Kidney epithelial cell (primary cell): Measurements from ENCODE around the gene ZSCAN9. TPM values are rescaled to one million over a fixed set of nuclear protein-coding genes. Genes with fewer than 3 reads are reported as not detected.
A peak's percentile ranks its signal among the peaks of the same experiment; 100 is the strongest.

Experiments
- DNase-seq: peaks from one replicate; pipeline ENCODE4 v3.0.0-alpha.2; 2010; ENCODE audit warnings: low read depth
- H3K27me3 ChIP-seq: 2 replicates; pipeline ENCODE4 v1.6.0; 2011; ENCODE audit warnings: low read length; ENCODE audit not compliant: control insufficient read depth, insufficient read depth
- H3K36me3 ChIP-seq: 2 replicates; pipeline ENCODE4 v1.5.1; 2011; ENCODE audit warnings: low read length; ENCODE audit not compliant: control insufficient read depth, insufficient read depth
- H3K4me3 ChIP-seq: 2 replicates; pipeline ENCODE4 v1.5.1; 2011; ENCODE audit warnings: low read depth, mild to moderate bottlenecking, control low read depth, low read length
- CTCF ChIP-seq: IDR thresholded peaks from 2 replicates; pipeline ENCODE4 v1.5.1; 2011; ENCODE audit warnings: mild to moderate bottlenecking, moderate library complexity, low read length, control low read depth, inconsistent platforms; ENCODE audit not compliant: insufficient read depth, poor library complexity, severe bottlenecking
- total RNA-seq: library from RNA; depleted of rRNA; stranded (reverse); fragments of >200 nt; gene quantifications from 2 replicates; pipeline ENCODE4 v1.2.3, GENCODE V29; 2015

Gene ZSCAN9
- total RNA-seq, 1 donor from 2014 or later = 23.7 TPM

- Histone ChIP-seq H3K36me3 (no peaks in the 10 kb centered on the region), H3K27me3 (no peaks in the 10 kb centered on the region), H3K4me3 (peak overlapping the region; percentile 71)
- DNase-seq = no peak
- no peak for TF ChIP-seq CTCF
Measured at GRCh38 chr6:28266563-28266961, 41.5 kb downstream of the ZSCAN9 start.

GRCh38 chr6:28266962-28267694 is 42.1 kb downstream of the ZSCAN9 start, which contains the start of gene ZSCAN26:
Gene ZSCAN26 (plus strand): TSS chr6:28267143. CDS start chr6:28271920, 4,777 bp downstream.
- Histone ChIP-seq H3K36me3 (no peaks in the 10 kb centered on the region), H3K27me3 (no peaks in the 10 kb centered on the region), H3K4me3 (peak within 1 kb of the TSS; percentile 71)
- no peak for TF ChIP-seq CTCF
- DNase-seq = peak; percentile 61

GRCh38 chr6:28267695-28268059 is 42.6 kb downstream of the ZSCAN9 start:
- Histone ChIP-seq H3K27me3 (no peaks in the 10 kb centered on the region), H3K36me3 (no peaks in the 10 kb centered on the region), H3K4me3 (peak overlapping the region; percentile 71)
- no peak for TF ChIP-seq CTCF
- DNase-seq = no peak

GRCh38 chr6:28269492-28269891 is 44.4 kb downstream of the ZSCAN9 start:
- Histone ChIP-seq H3K27me3 (no peaks in the 10 kb centered on the region), H3K4me3 (no peak overlapping the region), H3K36me3 (no peaks in the 10 kb centered on the region)
- peak; percentile 79 for DNase-seq
- TF ChIP-seq CTCF = no peak

- Histone ChIP-seq H3K27me3 (no peaks in the 10 kb centered on the region), H3K36me3 (no peaks in the 10 kb centered on the region), H3K4me3 (no peak overlapping the region)
- DNase-seq = no peak
- TF ChIP-seq CTCF = no peak
Measured at GRCh38 chr6:28274888-28275287, 49.8 kb downstream of the ZSCAN9 start.

GRCh38 chr6:28277746-28278145 is 52.7 kb downstream of the ZSCAN9 start:
- Histone ChIP-seq H3K27me3 (no peaks in the 10 kb centered on the region), H3K4me3 (no peak overlapping the region), H3K36me3 (no peaks in the 10 kb centered on the region)
- DNase-seq = no peak
- no peak for TF ChIP-seq CTCF
